IMR-90 (cell line): ENCODE measurements around the gene SMIM14.

ENCODE experiments used
- MAFK ChIP-seq: IDR thresholded peaks from 2 replicates; pipeline ENCODE4 v1.6.1; 2012; ENCODE audit warnings: low read depth, low read length, improper control_type of control experiment
- POLR2A ChIP-seq: IDR thresholded peaks from 2 replicates; pipeline ENCODE4 v1.6.1; 2012; ENCODE audit warnings: mild to moderate bottlenecking, low read depth, low read length
- RCOR1 ChIP-seq: IDR thresholded peaks from 2 replicates; pipeline ENCODE4 v1.6.1; 2012; ENCODE audit warnings: mild to moderate bottlenecking, low read length, improper control_type of control experiment; ENCODE audit not compliant: insufficient replicate concordance
- TF ChIP-seq, protein P1 (sequence below): conservative IDR thresholded peaks from 2 replicates; pipeline ENCODE4 v1.5.1; 2012; ENCODE audit warnings: mild to moderate bottlenecking, low read depth, low read length, improper control_type of control experiment

DNA sequence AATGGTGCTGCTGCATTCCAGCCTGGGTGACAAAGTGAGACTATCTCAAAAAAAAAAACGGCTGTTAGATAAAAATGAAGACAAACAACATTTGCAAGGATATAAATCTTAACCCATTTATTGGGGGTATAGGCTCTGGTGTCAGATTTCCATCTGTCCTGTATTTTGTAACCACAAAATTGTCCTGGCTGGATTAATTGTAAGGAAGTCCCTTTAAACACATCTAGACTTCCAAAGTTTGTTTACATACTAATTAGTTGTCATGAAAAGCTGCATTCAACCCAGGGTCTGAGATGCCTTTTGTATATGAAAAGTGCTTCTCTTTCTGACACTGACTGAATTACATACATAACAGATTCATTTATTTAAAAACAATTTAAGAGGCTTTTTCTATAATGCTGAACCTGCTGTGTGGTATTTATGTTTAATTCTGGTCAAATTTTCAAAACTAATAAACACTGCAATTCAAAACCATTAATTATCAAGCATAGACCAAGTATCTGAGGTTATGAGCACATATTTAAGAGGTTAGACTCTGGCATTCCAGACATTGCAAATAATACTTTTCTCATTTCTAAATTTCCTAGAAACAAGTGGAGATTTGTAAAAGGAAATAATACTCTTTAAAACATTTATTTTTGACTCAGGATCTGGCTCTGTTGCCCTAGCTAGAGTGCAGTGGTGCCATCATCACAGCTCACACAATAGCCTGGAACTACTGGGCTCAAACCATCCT lies 93.9 kb downstream of the SMIM14 start:
- TF ChIP-seq, protein P1, sequence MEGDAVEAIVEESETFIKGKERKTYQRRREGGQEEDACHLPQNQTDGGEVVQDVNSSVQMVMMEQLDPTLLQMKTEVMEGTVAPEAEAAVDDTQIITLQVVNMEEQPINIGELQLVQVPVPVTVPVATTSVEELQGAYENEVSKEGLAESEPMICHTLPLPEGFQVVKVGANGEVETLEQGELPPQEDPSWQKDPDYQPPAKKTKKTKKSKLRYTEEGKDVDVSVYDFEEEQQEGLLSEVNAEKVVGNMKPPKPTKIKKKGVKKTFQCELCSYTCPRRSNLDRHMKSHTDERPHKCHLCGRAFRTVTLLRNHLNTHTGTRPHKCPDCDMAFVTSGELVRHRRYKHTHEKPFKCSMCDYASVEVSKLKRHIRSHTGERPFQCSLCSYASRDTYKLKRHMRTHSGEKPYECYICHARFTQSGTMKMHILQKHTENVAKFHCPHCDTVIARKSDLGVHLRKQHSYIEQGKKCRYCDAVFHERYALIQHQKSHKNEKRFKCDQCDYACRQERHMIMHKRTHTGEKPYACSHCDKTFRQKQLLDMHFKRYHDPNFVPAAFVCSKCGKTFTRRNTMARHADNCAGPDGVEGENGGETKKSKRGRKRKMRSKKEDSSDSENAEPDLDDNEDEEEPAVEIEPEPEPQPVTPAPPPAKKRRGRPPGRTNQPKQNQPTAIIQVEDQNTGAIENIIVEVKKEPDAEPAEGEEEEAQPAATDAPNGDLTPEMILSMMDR, result no peak
- TF ChIP-seq MAFK, result no peak
- no peak for TF ChIP-seq POLR2A
- no peak for TF ChIP-seq RCOR1
